GM21576 (cell line): ENCODE data around the gene TMEM165.
"Not testable (repeated sequence)": the region's sequence is repeated elsewhere in the genome, so short reads cannot be mapped to it uniquely, and the experiment has no call there.

Experiments used
- ATAC-seq: cut with Tn5 transposase; IDR thresholded peaks from one replicate; pipeline ENCODE4 v1.9.1; 2021; ENCODE audit warnings: mild to moderate bottlenecking, moderate library complexity; ENCODE audit not compliant: unreplicated experiment

TMEM165 gene

GRCh38 chr4:55395529-55396307, at the start of gene TMEM165:
TSS of gene TMEM165 (plus strand) at chr4:55395957. CDS start at chr4:55396190, 233 bp downstream.
- peak; percentile 92 for ATAC-seq

DNA sequence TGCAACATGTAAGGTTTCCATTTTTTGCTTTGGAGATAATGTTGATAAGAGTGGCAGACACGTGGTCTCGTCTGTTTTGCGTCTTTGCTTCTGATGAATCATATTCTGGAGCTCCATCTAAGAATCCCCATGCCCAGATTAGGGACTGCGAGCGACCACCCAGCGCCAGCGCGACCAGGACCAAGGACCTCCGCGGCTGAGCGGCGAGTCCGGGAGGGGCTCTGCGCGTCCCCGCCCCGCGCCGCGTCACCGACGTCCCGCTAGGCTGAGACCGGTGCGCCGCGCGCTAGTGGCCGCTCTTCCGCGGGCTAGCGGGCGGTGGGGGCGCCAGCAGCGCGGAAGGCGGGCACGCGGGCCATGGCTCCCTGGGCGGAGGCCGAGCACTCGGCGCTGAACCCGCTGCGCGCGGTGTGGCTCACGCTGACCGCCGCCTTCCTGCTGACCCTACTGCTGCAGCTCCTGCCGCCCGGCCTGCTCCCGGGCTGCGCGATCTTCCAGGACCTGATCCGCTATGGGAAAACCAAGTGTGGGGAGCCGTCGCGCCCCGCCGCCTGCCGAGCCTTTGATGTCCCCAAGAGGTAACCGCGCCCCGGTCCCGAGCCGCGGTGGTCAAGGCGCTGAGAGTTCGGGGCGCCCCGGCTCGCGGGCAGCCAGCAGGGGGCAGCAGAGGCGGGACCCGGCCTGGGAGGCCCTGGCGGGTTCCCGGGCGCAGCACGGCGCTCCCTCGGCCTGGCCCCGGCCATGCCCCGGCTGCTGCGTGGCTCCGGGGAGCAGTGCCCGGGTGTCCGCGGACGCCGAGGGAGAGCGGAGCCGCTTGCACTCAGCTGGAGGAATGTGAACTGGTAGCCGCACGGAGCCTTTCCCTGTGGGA, 49.5 kb upstream of the TMEM165 start, which contains the start of gene SRD5A3:
SRD5A3 (plus strand) TSS at position 263 of the 871 bp plus-strand sequence; CDS start at position 358, 95 bp downstream.
- ATAC-seq, result peak; percentile 93

GRCh38 chr4:55346851-55347255, 48.9 kb upstream of the TMEM165 start:
- no peak for ATAC-seq

DNA sequence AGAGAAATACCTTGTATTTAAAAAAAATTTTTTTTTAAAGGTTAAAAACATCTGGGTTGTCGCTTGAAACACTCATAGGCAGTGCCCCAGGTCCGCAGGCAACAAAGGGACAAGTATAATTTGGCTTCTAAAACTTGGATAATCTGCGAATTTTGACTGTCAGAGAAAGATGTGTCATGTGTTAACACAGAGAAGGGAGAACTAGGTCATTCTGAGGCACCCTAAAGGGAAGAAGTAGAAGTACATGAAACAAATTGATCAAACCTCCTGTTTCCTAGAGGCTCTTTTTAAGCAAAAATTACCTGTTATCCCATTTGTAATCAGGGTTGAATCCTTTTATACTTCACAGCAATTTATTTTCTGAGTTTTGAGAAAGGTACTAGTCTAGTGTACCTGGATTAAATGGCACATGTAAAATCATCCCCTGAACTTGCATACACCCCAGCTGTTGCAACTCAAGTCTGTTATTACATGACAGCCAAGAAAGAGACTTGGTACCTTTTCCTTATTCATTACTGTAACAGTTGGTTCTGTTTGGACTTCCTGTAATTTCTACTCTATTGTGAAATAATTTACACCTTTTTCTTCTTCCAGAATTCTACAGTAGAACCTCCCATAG, 48.0 kb upstream of the TMEM165 start:
- ATAC-seq, result no peak

- ATAC-seq, result no peak
These were observed 47.3 kb upstream of the TMEM165 start for GRCh38 chr4:55348466-55348865.

GRCh38 chr4:55350870-55351269, 44.9 kb upstream of the TMEM165 start:
- ATAC-seq, result not testable (repeated sequence)

- no peak for ATAC-seq
These were observed 43.9 kb upstream of the TMEM165 start for GRCh38 chr4:55351824-55352223.

GRCh38 chr4:55352726-55353125, 43.0 kb upstream of the TMEM165 start:
- no peak for ATAC-seq

GRCh38 chr4:55353228-55353747, 42.5 kb upstream of the TMEM165 start:
- not testable (repeated sequence) for ATAC-seq

DNA sequence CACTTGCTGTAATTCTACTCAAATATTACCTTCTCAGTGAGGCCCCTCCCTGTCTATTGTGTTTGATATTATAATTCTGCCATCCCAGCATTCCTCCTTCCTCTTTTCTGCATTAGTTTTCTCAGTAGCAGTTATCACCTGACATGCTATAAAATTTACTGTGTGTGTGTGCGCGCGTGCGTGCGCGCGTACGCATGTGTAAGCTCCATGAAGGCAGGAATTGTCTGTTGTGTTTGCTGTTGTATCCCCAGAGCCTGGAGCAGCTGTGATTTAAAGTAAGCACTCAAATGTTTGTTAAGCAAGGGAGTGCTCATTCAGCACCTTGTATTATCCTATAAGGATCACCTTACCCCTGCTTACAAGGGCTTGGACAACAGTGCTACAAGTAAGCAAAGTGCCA, 41.1 kb upstream of the TMEM165 start:
- no peak for ATAC-seq

DNA sequence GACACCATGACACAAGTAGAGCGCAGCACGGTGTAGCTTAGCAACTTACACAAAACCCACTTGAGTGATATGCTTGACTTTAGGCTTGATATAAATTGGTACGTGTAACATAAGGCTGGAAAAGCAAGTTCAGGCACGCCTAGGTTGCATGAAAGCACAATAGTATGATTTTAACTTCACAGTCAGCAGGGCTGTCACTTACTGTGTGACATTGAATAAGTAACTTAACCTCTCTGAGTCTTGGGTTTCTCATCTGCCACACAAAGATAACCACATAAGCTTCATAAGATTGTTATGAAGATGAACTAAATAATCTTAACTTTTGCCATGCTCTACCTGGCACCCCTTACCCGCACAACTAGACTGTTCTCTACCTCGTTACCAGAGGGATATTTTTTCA, 40.2 kb upstream of the TMEM165 start:
- no peak for ATAC-seq

GRCh38 chr4:55356991-55357461, 38.7 kb upstream of the TMEM165 start:
- ATAC-seq, result no peak

DNA sequence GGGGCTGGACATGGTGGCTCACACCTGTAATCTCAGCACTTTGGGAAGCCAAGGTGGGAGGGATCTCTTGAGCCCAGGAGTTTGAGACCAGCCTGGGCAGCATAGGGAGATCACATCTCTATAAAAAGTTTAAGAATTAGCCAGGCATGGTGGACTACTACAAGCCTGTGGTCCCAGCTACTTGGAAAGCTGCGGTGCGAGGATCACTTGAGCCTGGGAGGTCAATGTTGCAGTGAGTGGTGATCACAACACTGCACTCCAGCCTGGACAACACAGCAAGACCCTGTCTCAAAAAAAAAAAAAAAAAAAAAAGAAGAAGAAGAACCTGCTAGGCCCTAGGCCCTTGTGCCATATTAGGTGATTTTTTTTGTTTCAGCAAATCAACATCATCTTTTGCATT, 37.5 kb upstream of the TMEM165 start:
- no peak for ATAC-seq

GRCh38 chr4:55358668-55359067, 37.1 kb upstream of the TMEM165 start:
- ATAC-seq, result peak; percentile 86

DNA sequence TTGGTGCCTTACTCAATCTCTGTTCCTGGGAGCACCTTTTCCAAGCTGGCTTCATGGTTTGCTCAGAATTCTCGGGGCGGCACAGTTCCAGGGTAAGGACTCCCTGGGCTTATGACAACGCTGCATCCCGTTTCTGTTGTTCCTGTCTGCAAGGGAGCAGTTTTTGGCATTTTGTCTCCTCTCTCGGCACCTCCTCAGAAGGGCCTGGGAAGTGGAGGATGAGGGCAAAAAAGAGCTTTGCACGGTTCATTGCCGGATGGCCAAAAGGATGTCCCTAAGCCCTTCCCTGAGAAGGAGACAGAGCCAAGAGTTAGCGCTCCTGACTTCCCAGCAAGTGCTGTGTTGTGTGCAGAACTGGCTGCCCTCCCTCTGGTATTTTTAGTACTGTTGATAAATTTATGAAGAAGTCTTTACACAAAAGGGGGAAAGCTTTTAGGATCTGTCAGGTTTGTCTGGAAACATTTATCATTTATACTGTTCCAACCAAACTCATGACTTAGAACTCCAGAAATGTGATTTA, 36.3 kb upstream of the TMEM165 start:
- no peak for ATAC-seq

GRCh38 chr4:55362938-55363337, 32.8 kb upstream of the TMEM165 start:
- ATAC-seq, result not testable (repeated sequence)

DNA sequence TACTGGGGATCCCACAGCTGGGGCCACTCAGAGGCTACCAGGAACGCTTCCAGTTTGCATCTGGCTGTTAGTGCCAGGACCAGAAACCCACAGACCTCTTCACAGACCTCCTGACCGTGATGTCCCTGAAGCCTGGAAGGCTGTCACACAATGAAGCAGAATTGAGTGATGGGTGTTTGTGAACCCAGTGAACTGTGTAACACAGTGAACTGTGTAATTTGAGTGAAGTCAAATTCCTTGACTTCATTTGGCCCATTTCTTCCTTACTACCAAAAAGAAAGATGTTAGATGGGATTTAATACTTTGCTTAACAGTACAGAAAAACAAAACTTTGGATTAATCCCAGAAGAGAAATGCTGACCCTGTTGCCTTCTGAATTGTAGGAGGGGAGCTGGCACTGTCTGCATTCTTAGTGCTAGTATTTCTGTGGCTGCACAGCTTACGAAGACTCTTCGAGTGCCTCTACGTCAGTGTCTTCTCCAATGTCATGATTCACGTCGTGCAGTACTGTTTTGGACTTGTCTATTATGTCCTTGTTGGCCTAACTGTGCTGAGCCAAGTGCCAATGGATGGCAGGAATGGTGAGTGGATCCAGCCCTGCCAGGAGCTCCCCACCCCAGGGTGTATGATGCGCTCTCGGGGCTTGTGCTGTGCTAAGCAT, 31.9 kb upstream of the TMEM165 start:
- ATAC-seq, result no peak

GRCh38 chr4:55364691-55365344, 30.9 kb upstream of the TMEM165 start:
- ATAC-seq, result no peak

GRCh38 chr4:55365345-55365728, 30.4 kb upstream of the TMEM165 start:
- no peak for ATAC-seq

DNA sequence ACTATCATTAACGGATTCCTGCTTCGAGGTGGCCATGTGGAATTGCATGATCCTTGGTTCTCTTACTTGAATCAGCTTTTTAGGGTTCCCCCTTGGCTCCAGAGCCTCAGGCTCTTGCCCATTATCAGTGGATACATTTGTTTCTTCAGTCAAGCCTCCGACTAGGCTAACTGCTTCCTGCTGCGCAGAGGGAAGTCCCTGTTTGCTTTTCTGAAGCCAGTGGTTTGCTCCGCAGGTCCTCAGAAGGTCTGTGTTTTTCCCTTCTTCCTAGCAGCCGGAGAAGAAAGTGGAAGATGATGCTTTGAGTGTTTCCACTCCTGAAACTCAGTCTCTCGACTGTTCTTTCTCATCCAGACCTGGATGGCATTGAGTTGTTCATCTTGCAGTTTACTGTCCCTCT, 29.1 kb upstream of the TMEM165 start:
- no peak for ATAC-seq
